GM19397 (cell line): ENCODE results near the gene GPX8.

Experiments
- ATAC-seq: cut with Tn5 transposase; IDR thresholded peaks from one replicate; pipeline ENCODE4 v1.9.1; 2021; ENCODE audit warnings: mild to moderate bottlenecking, moderate library complexity; ENCODE audit not compliant: unreplicated experiment

The GPX8 gene

DNA sequence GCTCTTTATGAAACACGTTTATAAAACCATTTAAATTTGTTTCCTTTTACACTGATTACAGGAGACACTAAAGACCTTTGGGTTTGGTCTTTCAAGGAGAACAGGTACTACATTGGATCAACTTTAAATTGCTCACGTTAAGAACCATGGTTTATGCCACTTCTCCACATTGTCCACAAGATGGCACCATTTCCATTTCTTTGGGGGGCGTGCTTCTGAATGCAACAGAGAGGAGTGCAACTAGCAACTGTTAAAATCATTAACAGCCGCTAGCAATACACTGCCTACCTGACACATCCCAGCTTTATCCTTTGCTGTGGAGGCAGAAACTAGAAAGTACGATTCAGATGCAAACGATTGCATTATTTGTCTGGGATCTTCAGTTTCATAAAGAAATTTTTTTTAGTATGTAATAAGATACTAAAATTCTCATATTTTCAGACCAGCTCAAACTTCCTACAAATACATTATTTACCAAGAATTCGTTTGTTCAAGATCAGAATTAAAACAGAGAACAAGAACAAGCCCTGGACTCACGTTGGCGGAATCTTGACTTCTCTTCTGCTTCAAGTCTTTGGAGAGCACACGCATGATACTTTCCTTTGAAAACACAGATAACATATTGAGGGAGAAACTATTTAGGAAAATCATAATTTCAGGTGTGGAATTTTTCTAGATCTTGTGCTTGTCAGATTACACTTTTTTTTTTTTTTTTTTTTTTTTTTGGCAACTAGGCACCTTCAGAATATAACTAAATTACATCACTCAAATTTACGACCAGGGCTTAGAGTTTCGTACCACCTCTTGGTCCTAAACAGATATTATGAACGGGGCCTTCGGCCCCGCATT, 12.3 kb downstream of the GPX8 start:
- no peak for ATAC-seq

DNA sequence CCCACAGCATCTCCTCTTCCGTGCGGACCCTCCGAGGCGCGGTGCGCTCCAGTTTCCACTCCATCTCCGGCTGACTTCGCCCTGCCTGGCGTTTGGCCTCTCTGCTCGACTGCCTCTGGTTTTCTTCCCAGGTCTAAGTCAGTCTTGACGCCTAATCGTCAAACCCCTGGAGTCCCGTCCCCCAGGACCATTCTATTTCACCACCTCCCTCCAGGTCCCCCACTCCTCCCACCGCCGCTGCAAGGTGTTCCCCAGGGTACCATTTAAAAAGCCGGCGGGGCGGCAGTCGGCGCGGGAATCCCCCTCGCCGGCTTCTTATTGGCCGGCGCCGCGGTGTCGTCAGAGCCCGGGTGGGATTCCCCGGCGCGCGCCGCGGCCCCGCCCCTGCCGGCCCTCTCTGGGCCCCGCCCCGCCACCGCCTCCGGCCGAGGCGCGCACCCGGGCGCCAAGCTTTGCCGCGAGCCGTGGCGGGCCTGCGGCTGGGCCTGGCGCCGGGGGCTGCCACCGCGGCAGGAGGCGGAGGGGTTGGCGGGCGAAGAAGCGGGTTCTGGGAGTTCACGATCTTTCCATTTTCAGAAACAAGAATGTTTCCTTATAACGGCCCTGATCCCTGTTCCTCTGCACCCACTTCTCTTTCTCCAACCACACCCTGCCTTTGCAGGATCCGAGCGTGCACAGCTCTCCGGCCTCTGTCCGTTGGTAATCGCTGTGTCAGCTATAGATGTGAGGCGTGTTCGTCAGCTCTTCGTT, 13.1 kb downstream of the GPX8 start, which contains the start of gene CDC20B:
Gene CDC20B (minus strand): TSS at position 241 of the 750 bp plus-strand sequence. CDS start 177 bp downstream, at position 64.
- ATAC-seq, result peak; percentile 93

DNA sequence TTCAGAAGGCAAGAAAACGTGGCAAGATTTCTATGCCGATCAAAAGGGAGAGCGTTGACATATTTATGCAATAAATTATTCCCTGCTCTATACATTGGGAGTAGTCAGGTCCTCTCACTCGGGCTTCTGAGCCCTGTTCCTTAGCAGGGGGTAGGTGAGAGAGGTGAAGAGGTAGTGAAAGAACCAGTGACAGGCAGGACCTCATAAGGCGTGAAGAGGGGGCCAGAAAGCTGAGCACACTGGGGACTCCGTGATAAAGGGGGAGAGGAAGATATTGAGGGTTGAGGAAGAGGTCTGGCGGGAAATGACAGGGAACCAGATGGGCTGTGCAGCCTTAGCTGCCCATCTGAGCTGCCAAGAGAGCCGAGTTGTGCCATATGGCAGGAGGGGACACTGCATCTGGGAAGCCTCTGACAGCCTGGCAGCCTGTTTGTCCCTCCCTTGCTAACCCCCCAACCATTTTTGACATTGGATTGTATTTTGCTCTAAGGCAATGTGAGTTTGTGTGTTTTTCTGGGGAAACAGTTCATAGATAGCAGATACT, 13.8 kb downstream of the GPX8 start:
- ATAC-seq, result peak; percentile 8

DNA sequence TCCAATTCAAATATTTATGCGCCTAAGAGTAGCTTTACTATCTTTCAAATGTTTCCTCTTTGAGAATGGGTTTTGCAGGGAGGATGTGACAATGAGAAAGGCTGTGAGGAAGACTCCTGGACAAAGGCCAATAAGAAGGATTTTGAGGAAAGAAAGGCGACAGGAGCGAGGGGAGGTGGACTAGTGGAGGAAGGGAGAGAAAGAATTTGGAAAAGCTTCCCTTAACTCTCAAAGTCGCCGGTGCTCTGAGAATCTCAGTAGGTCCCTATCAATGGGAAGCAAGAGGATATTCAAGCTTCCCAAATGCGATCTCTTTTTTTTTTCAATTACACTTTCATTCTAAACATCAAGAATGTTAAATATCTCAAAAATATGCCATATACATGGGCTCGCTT, 15.8 kb downstream of the GPX8 start:
- ATAC-seq, result no peak

DNA sequence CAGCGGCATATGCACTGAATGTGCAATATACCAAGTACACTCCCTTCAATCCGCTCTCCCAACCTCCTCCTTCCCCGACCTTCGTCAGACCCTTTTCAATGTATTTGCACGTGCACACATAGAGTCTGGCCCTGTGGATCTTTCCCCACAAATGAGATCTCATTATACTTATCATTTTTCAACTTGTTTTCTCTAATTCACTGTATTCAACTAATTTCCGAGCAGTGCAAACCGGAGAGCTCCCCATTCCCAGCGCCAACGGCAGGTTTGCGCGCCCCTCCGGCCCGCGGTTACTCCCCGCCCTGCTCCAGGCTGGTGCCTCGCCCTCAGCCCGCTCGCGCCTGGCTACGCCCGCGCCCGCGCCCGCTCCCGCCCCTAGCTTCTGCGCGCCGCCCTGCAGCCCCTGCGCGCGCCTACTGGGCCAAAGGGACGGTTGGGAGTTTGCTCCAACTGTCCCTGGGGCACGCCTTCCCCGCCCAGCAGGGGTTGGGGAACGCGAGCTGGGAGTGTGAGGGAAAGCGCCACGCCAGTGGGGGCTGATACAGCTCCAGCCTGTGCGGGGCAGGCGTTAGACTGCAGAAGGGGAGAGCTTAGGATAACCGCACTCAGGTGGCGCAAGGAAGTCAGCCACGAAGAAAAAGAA, 16.3 kb downstream of the GPX8 start:
- ATAC-seq, result no peak

DNA sequence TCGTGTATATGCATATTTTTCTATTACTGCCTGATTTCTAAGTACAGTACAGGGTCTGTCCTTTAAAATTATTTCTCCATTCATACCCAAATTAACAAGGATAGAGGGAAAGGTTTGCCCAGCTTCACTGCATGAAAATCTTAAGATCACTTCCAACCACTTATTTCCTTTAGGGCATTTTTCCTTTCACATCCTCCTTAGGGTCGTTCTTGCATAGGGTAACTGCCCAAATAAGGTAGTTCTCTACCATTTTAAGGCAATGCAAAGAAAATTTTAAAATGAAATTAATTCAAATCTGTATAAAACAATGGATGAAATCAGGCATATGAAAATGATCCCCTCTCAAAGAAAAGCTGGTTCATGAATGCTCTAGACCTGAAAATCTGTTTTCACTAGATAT, 17.1 kb downstream of the GPX8 start:
- ATAC-seq, result no peak

DNA sequence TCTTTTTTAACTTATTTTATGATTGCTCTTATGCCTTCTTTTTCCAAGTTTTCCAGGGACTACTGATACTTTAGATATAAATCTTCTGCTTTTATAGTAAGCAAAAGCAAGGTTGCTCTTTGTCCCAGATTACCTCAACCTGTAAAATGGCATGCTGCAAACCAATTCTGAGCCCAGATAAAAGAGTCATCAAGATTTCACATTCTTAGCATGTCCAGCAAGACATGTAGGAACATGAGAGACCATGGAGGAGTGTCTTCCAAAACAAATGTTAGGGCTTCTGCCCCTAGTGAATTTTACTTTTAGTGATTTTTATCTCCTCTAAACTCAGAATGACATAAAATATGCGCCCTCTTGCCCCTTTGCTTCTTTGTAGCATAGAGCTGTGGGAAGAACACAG, 20.0 kb downstream of the GPX8 start:
- no peak for ATAC-seq

DNA sequence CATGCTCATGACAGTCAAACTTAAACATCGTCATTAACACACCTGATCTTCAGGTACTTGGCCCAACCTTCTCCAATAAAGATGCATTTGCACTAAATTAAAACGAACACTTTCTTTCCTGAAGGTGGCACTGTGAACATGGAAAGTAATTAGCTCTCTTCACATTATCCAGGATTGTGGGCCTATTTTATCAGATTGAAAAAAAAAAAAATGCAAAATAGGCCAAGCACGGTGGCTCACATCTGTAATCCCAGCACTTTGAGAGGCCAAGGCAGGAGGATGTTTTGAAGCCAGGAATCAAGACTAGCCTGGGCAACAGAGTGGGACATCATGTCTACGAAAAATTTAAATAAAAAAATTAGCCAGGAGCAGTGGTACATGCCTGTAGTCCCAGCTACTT, 27.4 kb downstream of the GPX8 start:
- no peak for ATAC-seq

DNA sequence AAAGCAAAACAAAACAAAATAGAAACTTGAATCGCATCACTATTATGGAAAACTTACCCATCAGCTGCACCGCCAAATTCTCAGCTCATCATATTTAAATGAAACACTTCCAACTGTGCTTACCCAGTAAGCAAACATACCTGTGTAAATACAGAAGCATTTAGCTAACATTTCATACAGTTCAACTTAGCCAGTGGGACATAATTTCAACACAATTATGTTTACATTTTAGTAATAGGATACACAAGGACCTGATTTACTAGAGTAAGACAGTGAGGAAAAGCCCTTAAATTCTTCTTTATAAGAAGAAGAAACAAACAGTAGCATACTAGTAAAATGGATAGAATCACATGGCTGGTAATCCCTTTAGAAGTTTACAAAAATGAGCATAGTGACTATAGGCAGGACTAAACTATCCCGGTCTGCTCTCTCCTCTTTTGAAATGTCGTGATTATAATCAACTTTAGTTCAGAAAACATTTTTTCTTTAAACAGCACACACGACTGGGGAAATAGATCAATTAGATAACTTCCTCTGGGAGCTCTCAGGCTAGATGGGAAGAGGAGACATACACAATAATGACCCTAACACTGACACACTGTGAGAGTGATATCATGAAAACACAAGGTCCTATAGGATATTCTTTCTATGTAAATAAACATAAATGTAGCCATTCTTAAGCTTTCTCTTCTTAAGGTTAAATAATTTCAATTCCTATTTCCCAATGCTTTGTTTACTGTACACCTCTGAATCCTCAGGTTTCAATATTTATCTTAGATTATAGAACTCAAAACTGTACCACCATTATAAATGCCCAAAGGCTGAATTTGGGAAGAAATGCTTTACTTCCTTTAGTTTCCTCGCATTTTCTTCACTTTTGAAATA, 28.9 kb downstream of the GPX8 start:
- ATAC-seq, result no peak

DNA sequence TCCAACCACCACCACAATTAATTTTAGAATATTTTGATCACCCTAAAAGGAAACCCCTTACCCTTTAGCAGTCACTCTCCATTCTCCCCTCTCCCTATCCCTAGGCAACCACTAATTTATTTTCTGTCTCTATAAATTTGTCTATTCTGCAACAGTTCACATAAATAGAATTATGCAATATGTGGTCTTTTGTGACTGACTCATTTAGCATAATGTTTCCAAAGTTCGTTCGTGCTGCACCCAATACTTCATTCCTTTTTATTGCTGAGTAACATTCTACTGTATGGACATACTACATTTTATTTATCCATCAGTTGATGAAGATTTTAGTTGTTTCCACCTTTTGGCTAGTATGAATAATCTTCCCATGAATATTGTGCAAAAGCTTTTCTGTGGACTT, 31.2 kb downstream of the GPX8 start:
- no peak for ATAC-seq

DNA sequence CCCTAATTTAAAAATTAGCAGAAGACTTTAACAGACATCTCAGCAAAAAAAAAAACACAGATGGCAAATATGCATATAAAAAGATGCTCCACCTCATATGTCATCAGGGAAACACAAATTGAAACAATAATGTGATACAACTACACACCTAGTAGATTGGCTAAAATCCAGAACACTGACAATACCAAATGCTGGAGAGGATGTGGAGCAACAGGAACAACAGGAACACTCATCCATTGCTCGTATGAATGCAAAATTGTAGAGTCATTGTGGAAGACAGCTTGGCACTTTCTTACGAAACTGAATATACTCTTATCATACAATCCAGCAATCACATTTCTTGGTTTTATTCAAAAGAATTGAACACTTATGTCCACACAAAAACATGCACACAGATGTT, 45.0 kb downstream of the GPX8 start:
- ATAC-seq, result no peak

DNA sequence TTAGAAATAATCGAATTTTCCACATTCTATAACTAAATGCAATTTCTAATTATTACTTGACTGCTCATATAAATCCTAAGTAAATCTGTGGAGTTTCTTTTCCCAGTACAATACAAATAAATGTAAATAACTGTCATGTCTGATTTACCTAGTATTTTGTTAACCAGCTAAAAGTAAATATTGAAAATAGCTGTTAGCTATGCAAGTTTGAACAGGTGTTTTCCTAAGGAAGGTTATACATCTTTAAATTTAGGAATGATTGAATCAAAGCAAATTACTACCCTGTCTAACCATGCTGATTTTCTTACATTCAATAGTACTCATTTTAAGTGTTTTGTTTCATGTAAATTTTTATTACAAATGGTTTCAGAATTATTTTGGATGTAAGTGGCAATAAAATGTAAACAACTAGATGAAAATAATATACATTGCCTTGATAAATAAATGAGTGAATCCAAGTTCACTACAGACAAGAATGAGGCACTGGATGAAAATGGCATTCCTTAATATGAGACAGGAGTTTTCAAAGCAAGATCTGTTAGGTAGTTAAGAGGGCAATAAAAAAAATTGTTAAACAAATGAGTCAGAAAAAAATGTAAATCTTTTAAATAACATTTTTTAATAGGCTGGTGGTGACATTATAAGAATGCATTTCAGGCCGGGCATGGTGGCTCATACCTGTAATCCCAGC, 51.4 kb downstream of the GPX8 start:
- ATAC-seq, result no peak
